ENCODE data around the gene CELF4. TPM values are rescaled to one million over a fixed set of nuclear protein-coding genes. Genes with fewer than 3 reads are reported as not detected.

The CELF4 gene
- total and polyA plus RNA-seq, 2 of the 4 experiments (the other 2 are of a cell fraction), result not detected

GRCh38 chr18:37390687-37391086 is 174.9 kb downstream of the CELF4 start:
- POLR2A ChIA-PET (ENCODE audit: unreplicated experiment), result no interaction called here
- DNase-seq, result no peak
- BruUV-seq (replicated peaks), result no TSS peak

More at GRCh38 chr18:37390687-37391086, 174.9 kb downstream of the CELF4 start:
- Histone ChIP-seq H3K27ac (ENCODE audit: insufficient read depth, low read length) (no peak overlapping the region), H3K36me3 (ENCODE audit: control insufficient read depth, insufficient read depth, low read length) (no peaks in the 10 kb centered on the region), H3K18ac (ENCODE audit: low read depth, low read length) (no peak overlapping the region), H3K56ac (ENCODE audit: extremely low read depth, insufficient read depth, low read length) (no peak overlapping the region), H2BK20ac (ENCODE audit: low read depth, low read length) (no peak overlapping the region), H2AK5ac (ENCODE audit: low read depth, low read length) (no peak overlapping the region), H4K20me1 (ENCODE audit: insufficient read depth, low read length) (no peaks in the 10 kb centered on the region), H3K4me3 (ENCODE audit: insufficient read depth, low read depth, low read length) (no peak overlapping the region), H2AK9ac (replicated peaks; ENCODE audit: low read depth, low read length, poor library complexity) (no peak overlapping the region), H4K8ac (ENCODE audit: low read depth in 2 of 2, low read length in 2 of 2) (no peak overlapping the region), H3K4me1 (ENCODE audit: control insufficient read depth, insufficient read depth, low read length) (peaks cover 6% of the 10 kb centered on the region), H2BK15ac (ENCODE audit: low read depth, low read length) (no peak overlapping the region), H2BK120ac (ENCODE audit: low read depth, low read length) (no peak overlapping the region), H3K9ac (ENCODE audit: low read depth, low read length) (no peak overlapping the region), H3K4me2 (ENCODE audit: low read depth, low read length) (no peak overlapping the region), H3K79me1 (ENCODE audit: low read depth in 1 of 2, low read length in 2 of 2) (no peaks in the 10 kb centered on the region), H3K14ac (replicated peaks; ENCODE audit: low read depth, low read length) (no peak overlapping the region), H4K91ac (ENCODE audit: insufficient read depth, low read depth, low read length) (no peak overlapping the region), H2BK5ac (ENCODE audit: low read depth, low read length, poor library complexity, severe bottlenecking) (no peak overlapping the region), H3K23ac (ENCODE audit: low read depth, low read length) (no peak overlapping the region), H3K9me1 (ENCODE audit: insufficient read depth, low read length) (peaks cover 3% of the 10 kb centered on the region; the same call in 1 of the 2 replicates), H3K9me3 (ENCODE audit: control insufficient read depth, insufficient read depth, low read length) (peaks cover 9% of the 10 kb centered on the region; the same call in 1 of the 2 replicates), H3K4ac (ENCODE audit: low read depth, low read length) (no peak overlapping the region), H4K5ac (ENCODE audit: low read depth, low read length) (no peak overlapping the region), H2AFZ (replicated peaks; ENCODE audit: low read length, poor library complexity) (no peak overlapping the region), H3K27me3 (ENCODE audit: control insufficient read depth, insufficient read depth, low read length) (peaks cover 10% of the 10 kb centered on the region)
- intact Hi-C loops (cut with micrococcal nuclease), result no loop called here
- no peak for ATAC-seq (ENCODE audit: low read depth)
- dilution Hi-C loops (cut with HindIII; ENCODE audit: low sequenced_read_pairs, unreplicated experiment), result no loop called here
- WGBS, 2 experiments (ENCODE audit: extremely low coverage in 2 of 2, insufficient read length in 1 of 2), result 62% methylated on average over 4 of the region's 11 CpGs; no CpG with 5 or more reads in 1 of the 2 experiments
- in situ Hi-C loops (cut with MboI; ENCODE audit: low sequenced_read_pairs), result loop anchor here (10.0 kb wide), 1 partner anchor 54 kb away; no protein-coding TSS in a partner anchor
- TF ChIP-seq BHLHE40 (IDR thresholded peaks at IDR 0.05; ENCODE audit: low read depth, low read length) (no peak), CHD1 (IDR thresholded peaks at IDR 0.05; ENCODE audit: low read depth, low read length) (no peak)
- CTCF ChIA-PET, result no interaction called here
